GM12878 (cell line): ENCODE data around the gene LDB3. TPM values are rescaled to one million over a fixed set of nuclear protein-coding genes. Genes with fewer than 3 reads are reported as not detected.

Source experiments
- IKZF2 ChIP-seq, 2 experiments: fragments of 450-650 bp; IDR thresholded peaks; 2 replicates each; pipeline ENCODE4 v1.6.1; 2017; ENCODE audit warnings: mild to moderate bottlenecking in 2 of 2, moderate library complexity in 2 of 2
- JUNB ChIP-seq: IDR thresholded peaks from 2 replicates; pipeline ENCODE4 v1.6.1; 2016; ENCODE audit warnings: antibody characterized with exemption, mild to moderate bottlenecking
- NR2C2 ChIP-seq: IDR thresholded peaks from 2 replicates; pipeline ENCODE4 v1.6.1; 2011; ENCODE audit warnings: borderline replicate concordance, low read depth; ENCODE audit not compliant: control insufficient read depth, insufficient read length
- RBBP5 ChIP-seq: fragments of 200-600 bp; sonication (generic); conservative IDR thresholded peaks from 2 replicates; pipeline ENCODE4 v1.6.1; 2016
- TAF1 ChIP-seq: IDR thresholded peaks from 2 replicates; pipeline ENCODE4 v1.6.1; 2011; ENCODE audit warnings: mild to moderate bottlenecking, low read depth, low read length, borderline replicate concordance
- ZBTB4 ChIP-seq: fragments of 450-650 bp; formaldehyde crosslinking; IDR thresholded peaks from 2 replicates; pipeline ENCODE4 v1.4.0; 2022; ENCODE audit warnings: mild to moderate bottlenecking, moderate library complexity
- ZBTB40 ChIP-seq: fragments of 450-650 bp; IDR thresholded peaks from 2 replicates; pipeline ENCODE4 v1.6.1; 2016; ENCODE audit warnings: mild to moderate bottlenecking, moderate library complexity, borderline replicate concordance
- ZNF622 ChIP-seq: fragments of 450-650 bp; IDR thresholded peaks from 2 replicates; pipeline ENCODE4 v1.6.1; 2017; ENCODE audit warnings: mild to moderate bottlenecking, inconsistent platforms
- polyA plus RNA-seq, 11 experiments: library from polyadenylated mRNA; depleted of rRNA in 4 of 11; unstranded in 6 of 11; stranded (reverse) in 5 of 11; fragments of >200 nt; fragmentation: Nextera tagmentation in 4 of 11; fragmentation: Illumina TruSeq in 1 of 11; extraction: Ambion mirVana in 4 of 11; extraction: Trizol in 1 of 11; gene quantifications; 1 replicate in 1 of 11; 2 replicates in 10 of 11; pipeline versions ENCODE4 v1.2.1 to v1.2.3, GENCODE V29; 2011 to 2016; ENCODE audit warnings: inconsistent platforms in 2 of 11, missing spikeins in 2 of 11, low read depth in 1 of 11
- total RNA-seq, 4 experiments: library from RNA; depleted of rRNA in 3 of 4; stranded (reverse); fragments of >200 nt in 3 of 4; fragmentation: Illumina TruSeq in 1 of 4; extraction: Trizol in 1 of 4; gene quantifications; 2 replicates each; pipeline versions ENCODE4 v1.2.1 to v1.2.3, GENCODE V29; 2013 to 2021

Gene LDB3
- total and polyA plus RNA-seq, 10 of the 15 experiments (the other 5 are each of a cell fraction or from before 2014, with no cell fraction given): 0.02 to 0.07 (median 0.04) TPM; not detected in 1

GRCh38 chr10:86742230-86742629 lies 73.9 kb downstream of the LDB3 start (continued):
- TF ChIP-seq ZBTB4 (no peak), ZBTB40 (no peak), NR2C2 (no peak), RBBP5 (no peak), JUNB (no peak), TAF1 (no peak), IKZF2 (IDR thresholded peaks at IDR 0.05) (no peak), ZNF622 (no peak)
